Keratinocyte (primary cell): ENCODE data around the gene FAF1. TPM values are rescaled to one million over a fixed set of nuclear protein-coding genes. Genes with fewer than 3 reads are reported as not detected.

Experiments used
- DNase-seq: peaks from one replicate; pipeline ENCODE4 v3.0.0-alpha.2; 2011; ENCODE audit warnings: low read depth, missing footprints, low spot score
- FAIRE-seq: peaks from 2 replicates; lab custom pipeline; 2011; peaks lifted over from hg19 to GRCh38; lab: Jason Lieb, UNC
- H2AFZ ChIP-seq: 2 replicates; pipeline ENCODE4 v1.6.0; 2012; ENCODE audit warnings: low read length, control low read depth, inconsistent platforms; ENCODE audit not compliant: control insufficient read depth
- H3K27ac ChIP-seq: 2 replicates; pipeline ENCODE4 v1.5.1; 2011; ENCODE audit warnings: low read length; ENCODE audit not compliant: control insufficient read depth, insufficient read depth
- H3K27me3 ChIP-seq: 3 replicates; pipeline ENCODE4 v1.6.0; 2011; ENCODE audit warnings: low read length; ENCODE audit not compliant: control insufficient read depth, insufficient read depth; ENCODE audit errors: extremely low read depth
- H3K36me3 ChIP-seq, 2 experiments: 2 replicates in 1 of 2; 3 replicates in 1 of 2; pipeline ENCODE4 v1.5.1; 2011; ENCODE audit warnings: low read length in 2 of 2, mild to moderate bottlenecking in 1 of 2; ENCODE audit not compliant: control insufficient read depth in 2 of 2, insufficient read depth in 2 of 2; ENCODE audit errors: extremely low read depth in 1 of 2
- H3K4me1 ChIP-seq: 3 replicates; pipeline ENCODE4 v1.5.1; 2011; ENCODE audit warnings: low read length; ENCODE audit not compliant: control insufficient read depth, insufficient read depth; ENCODE audit errors: extremely low read depth
- H3K4me2 ChIP-seq: 3 replicates; pipeline ENCODE4 v1.6.0; 2011; ENCODE audit warnings: low read depth, low read length; ENCODE audit not compliant: control insufficient read depth, insufficient read depth; ENCODE audit errors: extremely low read depth
- H3K4me3 ChIP-seq, 3 experiments: fragments of 200-600 bp in 1 of 3; sonication (generic) in 1 of 3; 2 replicates in 2 of 3; 3 replicates in 1 of 3; pipeline ENCODE4 v1.5.1; 2011 to 2016; ENCODE audit warnings: low read length in 3 of 3, mild to moderate bottlenecking in 3 of 3, control low read depth in 2 of 3, inconsistent platforms in 1 of 3, low read depth in 1 of 3, mixed read lengths in 1 of 3, mixed run types in 1 of 3, moderate library complexity in 1 of 3; ENCODE audit not compliant: control insufficient read depth in 2 of 3, insufficient read depth in 2 of 3; ENCODE audit errors: extremely low read depth in 1 of 3
- H3K79me2 ChIP-seq: 2 replicates; pipeline ENCODE4 v1.6.0; 2012; ENCODE audit warnings: low read length; ENCODE audit not compliant: control insufficient read depth, insufficient read depth
- H3K9ac ChIP-seq: 3 replicates; pipeline ENCODE4 v1.6.0; 2011; ENCODE audit warnings: low read length; ENCODE audit not compliant: control insufficient read depth, insufficient read depth; ENCODE audit errors: extremely low read depth
- H3K9me1 ChIP-seq: 3 replicates; pipeline ENCODE4 v1.6.0; 2011; ENCODE audit warnings: low read length; ENCODE audit not compliant: control insufficient read depth, insufficient read depth; ENCODE audit errors: extremely low read depth
- H3K9me3 ChIP-seq: 2 replicates; pipeline ENCODE4 v1.5.1; 2012; ENCODE audit warnings: low read depth, low read length; ENCODE audit not compliant: control insufficient read depth
- H4K20me1 ChIP-seq: 3 replicates; pipeline ENCODE4 v1.6.0; 2011; ENCODE audit warnings: low read length; ENCODE audit not compliant: control insufficient read depth, insufficient read depth; ENCODE audit errors: extremely low read depth
- EZH2 ChIP-seq: IDR thresholded peaks from one replicate; pipeline ENCODE4 v1.6.1; 2012; ENCODE audit warnings: inconsistent platforms, mild to moderate bottlenecking, low read length, moderate library complexity
- dilution Hi-C: fragments of 300-500 bp; cut with MboI; formaldehyde crosslinking; loops from one replicate; pipeline ENCODE4 v1.7.0; 2020; ENCODE audit warnings: low sequenced_read_pairs; ENCODE audit not compliant: extremely low pct_ligation_motif_present
- polyA plus RNA-seq, 5 experiments: library from polyadenylated mRNA; depleted of rRNA in 3 of 5; stranded (reverse) in 3 of 5; stranded (forward) in 1 of 5; unstranded in 1 of 5; fragments of >200 nt; gene quantifications; 1 replicate in 1 of 5; 2 replicates in 3 of 5; 3 replicates in 1 of 5; pipeline versions ENCODE4 v1.2.1 to v1.2.3, GENCODE V29; 2011 to 2012; ENCODE audit warnings: missing spikeins in 2 of 5, low read depth in 1 of 5, low replicate concordance in 1 of 5
- TF ChIP-seq, protein P1 (sequence below), 3 experiments: IDR thresholded peaks in 1 of 3; conservative IDR thresholded peaks in 1 of 3; optimal IDR thresholded peaks in 1 of 3; 2 replicates in 2 of 3; 3 replicates in 1 of 3; pipeline versions ENCODE3 to v1.5.1; 2011; ENCODE audit warnings: low read length in 3 of 3, mild to moderate bottlenecking in 3 of 3, moderate library complexity in 2 of 3, control low read depth in 1 of 3, inconsistent platforms in 1 of 3; ENCODE audit not compliant: insufficient read depth in 2 of 3; ENCODE audit errors: extremely low read depth in 1 of 3

Gene FAF1
- polyA plus RNA-seq, 1 donor (not counting 4 experiments of a cell fraction or from before 2014, with no cell fraction given), result 33.1 TPM

GRCh38 chr1:50693829-50694228 is 266.2 kb downstream of the FAF1 start:
- Histone ChIP-seq H3K4me3 (no peak overlapping the region), H3K9me1 (no peaks in the 10 kb centered on the region), H3K27ac (no peak overlapping the region), H3K79me2 (no peaks in the 10 kb centered on the region), H3K4me2 (no peak overlapping the region), H3K27me3 (no peaks in the 10 kb centered on the region), H2AFZ (no peak overlapping the region), H3K9ac (no peak overlapping the region), H4K20me1 (no peaks in the 10 kb centered on the region), H3K9me3 (no peaks in the 10 kb centered on the region), H3K4me1 (no peaks in the 10 kb centered on the region), H3K36me3 (no peaks in the 10 kb centered on the region)
- DNase-seq (no peak), FAIRE-seq (no peak)
- TF ChIP-seq, protein P1, sequence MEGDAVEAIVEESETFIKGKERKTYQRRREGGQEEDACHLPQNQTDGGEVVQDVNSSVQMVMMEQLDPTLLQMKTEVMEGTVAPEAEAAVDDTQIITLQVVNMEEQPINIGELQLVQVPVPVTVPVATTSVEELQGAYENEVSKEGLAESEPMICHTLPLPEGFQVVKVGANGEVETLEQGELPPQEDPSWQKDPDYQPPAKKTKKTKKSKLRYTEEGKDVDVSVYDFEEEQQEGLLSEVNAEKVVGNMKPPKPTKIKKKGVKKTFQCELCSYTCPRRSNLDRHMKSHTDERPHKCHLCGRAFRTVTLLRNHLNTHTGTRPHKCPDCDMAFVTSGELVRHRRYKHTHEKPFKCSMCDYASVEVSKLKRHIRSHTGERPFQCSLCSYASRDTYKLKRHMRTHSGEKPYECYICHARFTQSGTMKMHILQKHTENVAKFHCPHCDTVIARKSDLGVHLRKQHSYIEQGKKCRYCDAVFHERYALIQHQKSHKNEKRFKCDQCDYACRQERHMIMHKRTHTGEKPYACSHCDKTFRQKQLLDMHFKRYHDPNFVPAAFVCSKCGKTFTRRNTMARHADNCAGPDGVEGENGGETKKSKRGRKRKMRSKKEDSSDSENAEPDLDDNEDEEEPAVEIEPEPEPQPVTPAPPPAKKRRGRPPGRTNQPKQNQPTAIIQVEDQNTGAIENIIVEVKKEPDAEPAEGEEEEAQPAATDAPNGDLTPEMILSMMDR (optimal IDR thresholded peaks at IDR 0.05 in 1 of 3, IDR thresholded peaks at IDR 0.05 in 1 of 3, conservative IDR thresholded peaks at IDR 0.05 in 1 of 3; ENCODE audit: extremely low read depth in 1 of 3, insufficient read depth in 2 of 3, low read length in 3 of 3), result no peak
- TF ChIP-seq EZH2, result no peak
- dilution Hi-C loops, result no loop called here

DNA sequence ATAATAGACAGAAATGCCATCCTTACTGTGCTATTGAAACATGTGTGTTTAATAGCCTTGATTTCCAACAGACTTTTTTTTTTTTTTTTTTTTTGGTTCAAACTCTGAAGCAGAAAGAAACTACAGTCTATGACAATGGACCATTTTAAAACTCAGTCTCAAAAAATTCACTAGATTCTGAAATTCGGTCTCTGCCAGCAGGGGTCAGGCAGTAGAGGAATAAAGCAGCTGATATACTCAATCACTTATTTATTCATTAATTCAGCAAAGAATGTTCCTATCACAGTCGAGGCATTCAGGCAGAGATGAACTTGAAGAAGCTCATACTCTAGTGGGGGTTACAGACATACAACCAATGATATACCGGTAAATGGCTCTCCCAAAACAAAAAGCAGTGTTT is 275.9 kb downstream of the FAF1 start:
- no peaks in the 10 kb centered on the region for H3K9me1 ChIP-seq
- no peak overlapping the region for H3K27ac ChIP-seq
- no peak overlapping the region for H3K9ac ChIP-seq
- dilution Hi-C loops, result no loop called here
- no peaks in the 10 kb centered on the region for H3K9me3 ChIP-seq
- FAIRE-seq (no peak), DNase-seq (no peak)
- no peak overlapping the region for H3K4me2 ChIP-seq
- no peak for TF ChIP-seq EZH2
- TF ChIP-seq, protein P1 (optimal IDR thresholded peaks at IDR 0.05 in 1 of 3, IDR thresholded peaks at IDR 0.05 in 1 of 3, conservative IDR thresholded peaks at IDR 0.05 in 1 of 3; ENCODE audit: extremely low read depth in 1 of 3, insufficient read depth in 2 of 3, low read length in 3 of 3), result no peak
- no peak overlapping the region for H3K4me3 ChIP-seq
- no peaks in the 10 kb centered on the region for H3K79me2 ChIP-seq
- H3K27me3 ChIP-seq, result no peaks in the 10 kb centered on the region
- H3K36me3 ChIP-seq, result no peaks in the 10 kb centered on the region
- no peaks in the 10 kb centered on the region for H4K20me1 ChIP-seq
- H3K4me1 ChIP-seq, result no peaks in the 10 kb centered on the region
- H2AFZ ChIP-seq, result no peak overlapping the region
